A673 (cell line): ENCODE data around the gene CGB1. TPM values are rescaled to one million over a fixed set of nuclear protein-coding genes. Genes with fewer than 3 reads are reported as not detected.

Source experiments
- BruUV-seq: library from RNA; stranded (reverse); fragments of 400-500 nt; replicated peaks from 2 replicates; lab custom pipeline; 2021; lab: Mats Ljungman, UMichigan
- CTCF ChIA-PET: fragments of 300-600 bp; sonication (Branson Sonifier 250); formaldehyde crosslinking; loops from one replicate; lab custom pipeline; 2022; ENCODE audit warnings: antibody characterized with exemption; lab: Charles Lee
- POLR2A ChIA-PET: fragments of 300-600 bp; sonication (Branson Sonifier 250); formaldehyde crosslinking; loops from one replicate; lab custom pipeline; 2022; ENCODE audit warnings: antibody characterized with exemption; ENCODE audit not compliant: low non-redundant PET; lab: Charles Lee
- DNase-seq: peaks from one replicate; pipeline ENCODE4 v3.0.0-alpha.2; 2015; ENCODE audit warnings: low spot score
- H3K27ac ChIP-seq: fragments of 200-600 bp; sonication (generic); 2 replicates; pipeline ENCODE4 v1.5.1; 2016; ENCODE audit warnings: mixed run types, low read depth, mild to moderate bottlenecking, mixed read lengths, antibody characterized with exemption, low read length; ENCODE audit not compliant: poor library complexity, severe bottlenecking
- H3K27me3 ChIP-seq: fragments of 200-600 bp; sonication (generic); replicated peaks from 2 replicates; pipeline ENCODE4 v1.6.1; 2017; ENCODE audit warnings: mixed run types, low read depth, mild to moderate bottlenecking, mixed read lengths, antibody characterized with exemption, low read length; ENCODE audit not compliant: insufficient read depth, poor library complexity
- H3K36me3 ChIP-seq: fragments of 200-600 bp; sonication (generic); 2 replicates; pipeline ENCODE4 v1.6.1; 2016; ENCODE audit warnings: mixed run types, mild to moderate bottlenecking, mixed read lengths, antibody characterized with exemption, low read length; ENCODE audit not compliant: insufficient read depth, poor library complexity, severe bottlenecking
- H3K4me1 ChIP-seq: fragments of 200-600 bp; sonication (generic); 2 replicates; pipeline ENCODE4 v1.6.1; 2017; ENCODE audit warnings: mixed run types, mild to moderate bottlenecking, mixed read lengths, antibody characterized with exemption, low read length; ENCODE audit not compliant: insufficient read depth, poor library complexity, severe bottlenecking
- H3K4me3 ChIP-seq: fragments of 200-600 bp; sonication (generic); 2 replicates; pipeline ENCODE4 v1.5.1; 2016; ENCODE audit warnings: low read depth, mixed run types, mild to moderate bottlenecking, mixed read lengths, low read length; ENCODE audit not compliant: poor library complexity, severe bottlenecking
- H3K9me3 ChIP-seq: fragments of 200-600 bp; sonication (generic); 2 replicates; pipeline ENCODE4 v1.6.1; 2016; ENCODE audit warnings: mixed run types, low read depth, mild to moderate bottlenecking, mixed read lengths, antibody characterized with exemption, low read length; ENCODE audit not compliant: poor library complexity, severe bottlenecking
- EZH2 ChIP-seq: fragments of 200-600 bp; sonication (generic); IDR thresholded peaks from 2 replicates; pipeline ENCODE4 v1.6.1; 2017; ENCODE audit warnings: borderline replicate concordance, low read depth, mild to moderate bottlenecking, mixed read lengths, antibody characterized with exemption, low read length; ENCODE audit not compliant: poor library complexity, severe bottlenecking
- intact Hi-C: fragments of 100-400 bp; cut with micrococcal nuclease; formaldehyde crosslinking; loops from one replicate; pipeline ENCODE4 v1.10.0; 2022; ENCODE audit not compliant: unreplicated experiment
- total RNA-seq: library from RNA; stranded (reverse); gene quantifications from 2 replicates; pipeline ENCODE4 v1.2.3, GENCODE V29; 2021
- TF ChIP-seq, protein P1 (sequence below): fragments of 300-800, 200-600 bp; sonication (generic); conservative IDR thresholded peaks from 2 replicates; pipeline ENCODE4 v1.5.1; 2017; ENCODE audit warnings: low read depth, mild to moderate bottlenecking, antibody characterized with exemption, low read length, moderate library complexity, mixed read lengths

CGB1 gene
- total RNA-seq, 1 experiment from 2014 or later: not detected

DNA sequence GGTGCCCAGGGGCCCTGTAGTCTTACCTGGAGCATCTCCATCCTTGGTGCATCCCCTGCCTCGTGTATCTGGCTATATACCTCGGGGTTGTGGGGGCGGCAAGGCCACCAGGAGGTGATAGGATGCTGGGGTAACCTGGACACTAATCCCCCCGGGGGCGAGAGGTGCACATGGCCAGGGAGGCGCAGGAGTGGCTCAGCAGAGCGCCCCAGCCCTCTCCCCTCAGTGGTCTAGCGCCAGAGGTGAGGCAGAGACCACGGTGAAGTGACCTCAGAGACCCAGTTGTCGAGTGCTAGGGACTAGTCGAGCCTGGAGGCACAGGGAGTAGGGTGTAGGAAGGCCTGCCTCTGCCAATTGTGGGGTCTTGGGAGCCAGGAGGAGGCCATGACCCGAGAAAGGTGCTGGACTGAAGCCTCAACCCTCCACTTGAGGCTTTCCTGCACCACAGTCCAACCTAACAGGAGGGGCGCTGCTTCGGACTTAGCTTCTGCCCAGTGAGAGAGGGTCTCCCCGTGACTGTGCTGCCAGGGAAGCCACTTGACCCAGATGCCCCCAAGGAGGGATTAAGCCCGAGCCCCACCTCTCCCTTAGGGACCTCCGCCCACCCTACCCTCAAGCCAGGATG, 19.5 kb downstream of the CGB1 start, which contains the start of gene LHB:
LHB (minus strand) TSS at position 51 of the 625 bp plus-strand sequence; CDS start at position 41, 10 bp downstream.
- intact Hi-C loops: no loop called here
- Histone ChIP-seq H3K27ac (no peak within 1 kb of the TSS), H3K9me3 (no peaks in the 10 kb centered on the region), H3K36me3 (peaks cover 10% of the 10 kb centered on the region), H3K4me1 (peaks cover 15% of the 10 kb centered on the region), H3K4me3 (peak within 1 kb of the TSS; percentile 49), H3K27me3 (no peaks in the 10 kb centered on the region)
- ChIA-PET CTCF (interaction anchor here (0.6 to 0.9 kb wide), 2 partner anchors 17 to 47 kb away, joined by 3 read pairs; no protein-coding TSS in a partner anchor), POLR2A (no interaction called here)
- no TSS peak for BruUV-seq
- no peak for DNase-seq
- TF ChIP-seq EZH2: no peak
- TF ChIP-seq, protein P1, sequence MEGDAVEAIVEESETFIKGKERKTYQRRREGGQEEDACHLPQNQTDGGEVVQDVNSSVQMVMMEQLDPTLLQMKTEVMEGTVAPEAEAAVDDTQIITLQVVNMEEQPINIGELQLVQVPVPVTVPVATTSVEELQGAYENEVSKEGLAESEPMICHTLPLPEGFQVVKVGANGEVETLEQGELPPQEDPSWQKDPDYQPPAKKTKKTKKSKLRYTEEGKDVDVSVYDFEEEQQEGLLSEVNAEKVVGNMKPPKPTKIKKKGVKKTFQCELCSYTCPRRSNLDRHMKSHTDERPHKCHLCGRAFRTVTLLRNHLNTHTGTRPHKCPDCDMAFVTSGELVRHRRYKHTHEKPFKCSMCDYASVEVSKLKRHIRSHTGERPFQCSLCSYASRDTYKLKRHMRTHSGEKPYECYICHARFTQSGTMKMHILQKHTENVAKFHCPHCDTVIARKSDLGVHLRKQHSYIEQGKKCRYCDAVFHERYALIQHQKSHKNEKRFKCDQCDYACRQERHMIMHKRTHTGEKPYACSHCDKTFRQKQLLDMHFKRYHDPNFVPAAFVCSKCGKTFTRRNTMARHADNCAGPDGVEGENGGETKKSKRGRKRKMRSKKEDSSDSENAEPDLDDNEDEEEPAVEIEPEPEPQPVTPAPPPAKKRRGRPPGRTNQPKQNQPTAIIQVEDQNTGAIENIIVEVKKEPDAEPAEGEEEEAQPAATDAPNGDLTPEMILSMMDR: no peak

DNA sequence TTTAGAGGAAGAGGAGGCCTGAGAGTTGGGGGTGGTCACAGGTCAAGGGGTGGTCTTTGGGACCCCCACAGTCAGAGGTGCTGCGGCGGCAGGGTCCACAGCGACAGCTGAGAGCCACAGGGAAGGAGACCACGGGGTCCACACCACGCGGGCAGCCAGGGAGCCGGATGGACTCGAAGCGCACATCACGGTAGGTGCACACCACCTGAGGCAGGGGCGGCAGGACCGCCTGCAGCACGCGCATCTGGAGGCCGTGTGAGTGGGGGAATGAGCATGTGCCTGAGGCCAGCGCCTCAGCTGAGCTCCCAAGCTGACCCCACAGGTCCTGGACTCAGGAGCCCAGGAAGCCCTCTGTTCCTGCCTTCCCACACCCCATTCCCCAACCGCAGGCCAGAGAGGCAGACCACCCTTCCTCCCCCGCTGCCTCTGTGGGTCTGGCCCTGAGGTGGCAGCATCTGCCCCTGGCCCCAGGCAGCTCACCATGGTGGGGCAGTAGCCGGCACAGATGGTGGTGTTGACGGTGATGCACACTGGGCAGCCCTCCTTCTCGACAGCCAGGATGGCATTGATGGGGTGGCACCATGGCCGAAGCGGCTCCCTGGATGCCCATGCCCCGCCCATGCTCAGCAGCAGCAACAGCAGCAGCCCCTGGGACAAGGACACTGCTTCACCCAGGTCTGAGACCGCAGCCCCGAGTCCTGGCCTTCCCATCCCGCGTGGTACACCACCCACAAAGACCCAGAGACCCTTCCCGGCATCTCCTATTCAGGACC, 20.4 kb downstream of the CGB1 start:
- TF ChIP-seq, protein P1: no peak
- no peak for TF ChIP-seq EZH2
- peaks cover 18% of the 10 kb centered on the region for H3K36me3 ChIP-seq
- no peak overlapping the region for H3K4me3 ChIP-seq
- peaks cover 15% of the 10 kb centered on the region for H3K4me1 ChIP-seq
- BruUV-seq: no TSS peak
- intact Hi-C loops: no loop called here
- no peak overlapping the region for H3K27ac ChIP-seq
- POLR2A ChIA-PET: no interaction called here
- H3K27me3 ChIP-seq: no peaks in the 10 kb centered on the region
- no peak for DNase-seq
- CTCF ChIA-PET: no interaction called here
- no peaks in the 10 kb centered on the region for H3K9me3 ChIP-seq

DNA sequence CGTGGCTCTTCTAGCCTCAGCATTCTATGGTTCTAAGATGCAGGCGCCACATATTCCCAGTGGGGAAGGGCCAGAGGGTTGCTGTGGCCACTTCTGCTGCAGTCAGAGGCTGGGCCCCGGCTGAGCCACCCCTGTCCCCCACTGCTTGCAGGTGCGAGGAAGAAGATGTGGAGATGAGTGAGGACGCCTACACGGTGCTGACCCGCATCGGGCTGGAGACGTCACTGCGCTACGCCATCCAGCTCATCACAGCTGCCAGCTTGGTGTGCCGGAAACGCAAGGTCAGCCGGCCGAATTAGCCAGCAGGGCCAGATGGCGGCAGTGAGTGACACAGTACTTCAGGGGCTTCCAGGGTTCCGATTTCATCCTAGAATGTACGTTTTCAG, 21.8 kb downstream of the CGB1 start:
- H3K36me3 ChIP-seq: peaks cover 28% of the 10 kb centered on the region
- TF ChIP-seq EZH2: no peak
- TF ChIP-seq, protein P1: no peak
- BruUV-seq: no TSS peak
- no peak for DNase-seq
- ChIA-PET CTCF (no interaction called here), POLR2A (interaction anchor here (0.7 kb wide), 1 partner anchor 579 kb away, joined by 3 read pairs; no protein-coding TSS in a partner anchor)
- no peak overlapping the region for H3K27ac ChIP-seq
- intact Hi-C loops: no loop called here
- H3K4me3 ChIP-seq: no peak overlapping the region
- H3K27me3 ChIP-seq: no peaks in the 10 kb centered on the region
- H3K4me1 ChIP-seq: peaks cover 15% of the 10 kb centered on the region
- H3K9me3 ChIP-seq: no peaks in the 10 kb centered on the region
